Mucosa of gallbladder (tissue), 1 donor: Measurements from ENCODE around the gene WNT3. TPM values are rescaled to one million over a fixed set of nuclear protein-coding genes. Genes with fewer than 3 reads are reported as not detected.
"Not testable (repeated sequence)": the region's sequence is repeated elsewhere in the genome, so short reads cannot be mapped to it uniquely, and the experiment has no call there.

ENCODE experiments used
- DNase-seq: peaks from one replicate; pipeline ENCODE4 v3.0.0-alpha.2; 2020; ENCODE audit warnings: low spot score
- total RNA-seq: library from RNA; stranded (reverse); gene quantifications from one replicate; pipeline ENCODE4 v1.2.1, GENCODE V29; 2021
- donor health status: DM: no; HTN: no; CAD: no.

Gene WNT3, protein sequence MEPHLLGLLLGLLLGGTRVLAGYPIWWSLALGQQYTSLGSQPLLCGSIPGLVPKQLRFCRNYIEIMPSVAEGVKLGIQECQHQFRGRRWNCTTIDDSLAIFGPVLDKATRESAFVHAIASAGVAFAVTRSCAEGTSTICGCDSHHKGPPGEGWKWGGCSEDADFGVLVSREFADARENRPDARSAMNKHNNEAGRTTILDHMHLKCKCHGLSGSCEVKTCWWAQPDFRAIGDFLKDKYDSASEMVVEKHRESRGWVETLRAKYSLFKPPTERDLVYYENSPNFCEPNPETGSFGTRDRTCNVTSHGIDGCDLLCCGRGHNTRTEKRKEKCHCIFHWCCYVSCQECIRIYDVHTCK
- total RNA-seq: 0.52 TPM

DNA sequence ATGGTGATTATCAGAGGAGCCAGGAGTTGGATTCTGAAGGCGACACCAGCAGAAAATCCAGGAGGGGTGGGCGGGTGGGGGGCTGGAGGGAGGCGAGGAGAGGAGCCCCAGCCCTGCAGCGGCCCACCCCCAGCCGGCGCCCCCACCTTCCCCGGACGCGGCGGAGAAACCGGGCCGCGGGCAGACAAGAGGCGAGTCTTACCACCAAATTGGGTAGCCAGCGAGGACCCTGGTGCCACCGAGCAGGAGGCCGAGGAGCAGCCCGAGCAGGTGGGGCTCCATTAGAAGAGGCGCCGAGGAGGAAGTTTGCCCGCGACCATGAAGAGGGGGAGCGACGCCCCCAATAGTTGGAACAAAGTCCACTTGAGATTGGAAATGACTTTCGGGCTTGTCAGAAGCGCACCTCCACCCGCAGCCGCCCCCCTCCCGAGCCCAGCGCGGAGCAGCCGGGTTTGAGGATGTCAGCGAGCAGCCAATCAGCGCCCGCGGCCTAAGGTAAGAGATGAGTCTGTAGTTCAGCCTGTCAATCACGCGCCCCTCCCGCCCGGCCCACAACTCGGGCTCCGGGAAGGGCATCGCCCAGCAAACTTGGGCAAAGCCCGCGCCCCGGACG is at the start of gene WNT3:
Gene WNT3 (minus strand): TSS at position 377 of the 613 bp plus-strand sequence. CDS start 95 bp downstream, at position 282.
- no peak for DNase-seq

DNA sequence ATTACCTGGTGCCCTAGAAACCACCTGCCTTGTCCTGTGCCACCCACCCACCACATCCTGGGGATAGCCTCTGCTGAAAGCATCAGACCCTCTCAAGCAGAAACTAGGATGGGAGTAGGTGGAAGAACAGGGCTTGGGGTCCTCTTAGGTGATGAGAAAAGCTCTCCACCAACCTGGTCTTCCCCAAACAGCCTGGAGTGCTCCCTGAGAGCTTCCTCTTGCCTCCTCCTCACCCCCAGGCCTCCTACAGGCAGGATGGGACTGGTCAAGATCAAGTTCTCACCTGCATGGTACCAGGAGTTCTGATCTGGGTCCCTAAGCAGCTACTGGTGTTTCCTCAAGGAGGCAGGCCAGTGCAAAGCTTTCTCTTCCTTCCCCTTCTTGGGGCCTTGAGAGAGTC is 48.3 kb upstream of the WNT3 start:
- no peak for DNase-seq

DNA sequence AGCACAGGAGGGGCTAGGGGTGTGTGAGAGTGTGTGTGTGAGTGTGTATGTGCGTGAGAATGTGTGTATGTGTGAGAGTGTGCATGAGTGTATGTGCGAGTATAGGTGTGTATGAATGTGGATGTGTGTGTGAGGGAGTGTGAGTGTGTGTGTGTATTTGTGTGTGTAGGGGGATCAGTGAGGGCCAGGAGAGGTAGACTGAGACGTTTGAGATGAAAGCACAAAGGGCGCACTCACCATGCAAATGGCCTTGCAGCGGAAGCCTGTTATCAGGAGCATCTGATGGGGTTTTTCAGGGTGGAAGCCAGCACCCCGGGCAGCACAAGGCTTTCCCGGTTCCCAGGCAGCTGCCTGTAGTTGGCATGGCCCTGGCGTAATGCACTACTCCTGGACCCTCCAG is 47.8 kb upstream of the WNT3 start:
- DNase-seq: no peak

DNA sequence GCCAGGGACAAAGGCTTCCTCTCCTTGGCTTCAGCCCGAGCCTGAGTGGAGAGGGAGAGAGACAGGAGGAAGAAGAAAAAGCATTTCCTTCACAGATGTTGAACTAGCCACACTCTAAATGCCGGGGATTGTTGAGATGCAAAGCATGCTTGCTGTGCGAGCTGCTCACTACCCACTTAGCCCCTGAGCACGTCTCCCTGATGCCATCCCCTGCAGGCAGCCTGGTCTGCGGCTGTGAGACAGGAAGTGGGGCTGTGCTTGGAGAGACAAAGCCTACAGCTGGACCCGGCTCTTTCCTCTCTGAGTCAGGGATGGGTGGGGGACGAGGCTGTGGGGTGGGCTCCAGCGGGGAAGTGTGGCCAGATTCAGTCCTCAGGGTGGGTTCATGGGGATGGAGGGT is 46.6 kb upstream of the WNT3 start:
- no peak for DNase-seq

DNA sequence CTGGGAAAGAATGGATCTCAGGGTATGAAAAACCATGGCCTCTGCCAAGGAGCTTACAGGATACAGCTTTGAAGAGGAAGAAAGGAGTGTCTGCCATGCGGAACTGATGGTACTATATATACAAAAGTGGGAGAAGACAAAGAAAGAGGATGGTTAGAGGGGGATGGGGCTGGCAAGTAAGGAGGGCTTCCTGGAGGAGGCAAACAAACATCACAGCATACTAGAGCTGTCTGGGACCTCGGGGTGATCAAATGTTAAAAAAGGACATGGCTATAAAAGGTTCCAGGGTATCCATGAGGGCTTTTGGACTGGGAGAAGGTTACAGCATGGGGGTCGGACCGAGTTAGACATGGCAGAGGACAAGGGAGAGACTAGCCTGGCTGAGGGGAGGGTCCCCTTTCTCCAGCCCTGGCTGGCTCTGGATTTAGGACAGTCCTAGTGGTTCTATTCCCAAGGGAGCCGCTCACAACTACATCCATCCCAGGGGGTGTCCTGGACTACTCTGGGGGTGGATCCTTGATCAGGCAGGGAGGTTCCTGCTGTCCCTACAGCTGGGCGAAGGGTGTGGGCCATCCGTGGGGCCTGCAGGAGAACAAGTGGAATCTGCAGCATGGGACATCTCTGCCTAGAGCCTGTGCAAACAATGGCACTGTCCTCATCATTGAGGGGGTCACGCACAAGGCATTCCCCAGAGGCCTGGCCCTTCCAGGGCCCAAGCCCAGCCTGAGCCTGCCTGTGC is 45.1 kb upstream of the WNT3 start:
- no peak for DNase-seq

DNA sequence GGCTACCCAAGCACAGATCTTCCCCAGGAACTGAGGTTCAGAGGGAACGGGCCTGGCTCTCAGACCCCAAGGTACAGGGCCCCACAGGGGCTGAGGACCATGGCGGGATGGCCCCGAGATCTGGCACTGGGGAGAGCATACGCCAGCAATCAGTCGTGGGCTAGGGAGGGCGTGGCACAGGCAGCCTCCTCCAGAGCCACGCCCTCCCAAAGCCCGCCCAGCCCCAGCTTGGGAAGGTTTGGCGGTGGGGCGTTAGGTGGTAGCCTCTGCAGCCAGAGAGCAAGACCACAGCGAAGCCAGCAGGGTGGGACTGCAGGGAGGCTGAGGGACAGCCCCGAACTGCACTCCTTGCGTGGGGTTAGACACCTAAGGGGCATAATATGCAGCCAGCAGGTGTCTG is 44.5 kb upstream of the WNT3 start:
- DNase-seq: no peak

DNA sequence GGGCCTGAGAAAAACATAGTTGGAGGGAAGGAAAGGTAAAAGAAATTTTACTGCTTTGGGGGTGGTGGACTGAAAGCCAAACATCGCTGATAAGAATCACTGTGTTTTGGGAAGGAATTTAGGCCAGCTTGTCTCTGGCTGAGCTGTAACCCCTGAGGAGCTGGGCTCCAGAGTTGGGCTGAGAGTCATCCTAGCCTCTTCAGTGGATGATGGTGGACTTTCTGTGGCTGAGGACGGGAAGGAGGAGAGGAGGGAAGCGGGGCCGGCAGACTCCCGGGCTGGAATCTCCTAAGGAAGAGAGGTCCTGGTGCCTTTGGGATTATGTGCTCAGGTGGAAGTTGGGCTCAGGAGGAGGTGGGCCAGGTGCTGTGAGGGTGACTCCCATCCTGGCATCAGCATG is 41.5 kb upstream of the WNT3 start:
- DNase-seq: no peak

DNA sequence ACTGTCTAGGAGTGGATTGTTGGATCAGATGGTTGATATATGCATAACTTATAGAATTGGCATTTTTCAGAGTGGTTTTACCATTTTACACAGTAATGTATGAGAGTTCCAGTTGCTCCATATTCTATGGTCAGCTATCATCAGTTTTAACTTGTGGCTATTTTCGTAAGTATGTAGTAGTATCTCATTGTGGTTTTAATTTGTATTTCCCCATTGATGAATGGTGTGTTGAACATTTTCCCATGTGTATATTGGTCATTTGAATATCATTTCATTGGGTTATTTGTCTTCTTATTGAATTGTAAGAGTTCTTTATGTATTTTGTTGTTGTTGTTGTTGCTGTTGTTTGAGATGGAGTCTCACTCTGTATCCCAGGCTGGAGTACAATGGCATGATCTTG is 39.1 kb upstream of the WNT3 start:
- no peak for DNase-seq

DNA sequence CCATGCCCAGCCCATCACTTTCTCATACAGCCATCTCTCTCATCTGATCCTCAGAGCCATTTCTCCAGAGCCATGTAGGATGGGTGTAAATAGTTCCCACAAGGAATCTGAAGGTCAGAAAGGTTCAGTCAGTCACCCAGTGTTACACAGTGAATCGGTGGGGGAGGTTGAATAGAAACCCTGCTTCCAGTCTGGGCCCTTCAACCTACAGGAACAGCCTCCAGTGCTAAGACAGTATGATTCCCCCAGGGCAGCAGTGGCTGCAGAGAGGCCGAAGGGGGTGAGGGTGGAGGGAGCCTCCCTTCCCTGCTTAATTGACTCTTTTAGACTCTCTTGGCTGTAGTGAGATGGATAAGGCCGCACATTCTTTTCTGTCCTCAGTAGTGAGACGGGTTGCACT is 36.5 kb upstream of the WNT3 start:
- DNase-seq: no peak

DNA sequence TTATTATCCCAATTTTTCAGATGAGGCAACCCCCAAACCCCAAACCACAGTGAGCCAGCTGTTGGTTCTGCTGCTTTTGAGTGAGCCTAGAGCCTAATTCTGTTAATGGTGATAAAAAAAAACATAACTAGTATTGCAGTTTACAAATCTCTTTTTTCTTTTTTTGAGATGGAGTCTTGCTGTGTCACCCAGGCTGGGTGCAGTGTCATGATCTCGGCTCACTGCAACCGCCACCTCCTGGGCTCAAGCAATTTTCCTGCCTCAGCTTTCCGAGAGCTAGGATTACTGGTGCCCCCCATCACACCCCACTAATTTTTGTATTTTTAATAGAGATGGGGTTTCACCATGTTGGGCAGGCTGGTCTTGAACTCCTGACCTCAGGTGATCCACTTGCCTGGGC is 36.0 kb upstream of the WNT3 start:
- no peak for DNase-seq

DNA sequence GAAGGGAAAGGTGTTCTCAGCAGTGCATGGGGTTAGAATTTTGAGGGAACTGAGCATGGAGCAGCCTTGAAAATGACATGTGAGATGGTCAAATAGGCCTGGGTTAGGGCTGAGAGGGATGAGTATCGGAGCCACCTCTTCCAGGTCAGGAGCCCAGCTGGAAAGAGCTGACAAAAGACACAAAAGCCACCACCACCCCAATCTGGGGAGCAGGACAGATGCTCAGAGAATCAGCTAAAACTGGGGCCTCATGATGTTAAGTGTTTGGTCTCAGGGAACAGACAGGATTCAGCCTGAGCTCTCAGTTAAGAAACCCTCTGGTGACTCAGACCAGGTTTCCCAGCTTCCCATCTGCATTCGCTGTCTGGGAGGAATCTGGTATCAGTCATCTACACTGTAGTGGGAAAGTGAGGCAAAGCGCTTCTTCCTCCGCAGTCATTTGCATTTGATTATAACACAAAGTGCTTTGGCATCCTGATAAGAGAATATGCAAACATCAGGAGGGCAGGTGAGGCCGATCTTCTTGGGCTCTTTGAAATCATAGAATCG is 35.5 kb upstream of the WNT3 start:
- DNase-seq: no peak

DNA sequence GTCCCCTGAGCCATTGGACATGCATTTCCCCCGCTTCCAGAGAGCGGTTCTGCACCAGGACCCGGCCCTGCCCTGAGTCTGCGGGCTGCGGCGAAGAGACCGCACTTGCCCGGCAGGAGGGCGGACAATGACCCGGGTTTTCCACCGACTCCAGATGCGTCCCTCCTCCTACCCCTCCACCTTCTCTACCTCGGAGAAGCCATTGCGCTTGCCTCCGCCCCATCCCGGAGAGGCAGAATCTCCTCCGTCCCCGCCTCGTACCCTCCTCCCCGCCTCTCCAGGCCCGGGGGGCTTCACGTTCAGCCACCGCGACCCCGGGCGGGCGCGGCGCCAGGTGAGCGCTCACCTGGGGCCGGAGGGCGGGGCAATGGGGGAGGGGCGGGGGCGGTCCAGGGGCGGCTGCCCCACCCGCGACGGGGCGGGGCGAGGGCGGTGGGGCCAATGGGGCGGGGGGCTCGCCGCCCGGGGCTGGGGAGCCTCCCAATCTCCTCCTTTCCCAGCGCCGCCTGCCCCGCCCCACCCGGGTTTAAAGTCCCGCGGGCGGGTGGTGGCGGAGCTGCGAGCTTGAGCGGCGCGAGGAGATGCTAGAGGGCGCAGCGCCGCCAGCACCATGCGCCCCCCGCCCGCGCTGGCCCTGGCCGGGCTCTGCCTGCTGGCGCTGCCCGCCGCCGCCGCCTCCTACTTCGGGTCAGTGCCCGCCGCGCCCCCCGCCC is 32.7 kb upstream of the WNT3 start, which contains the start of gene WNT9B:
Gene WNT9B (plus strand): TSS at position 555 of the 713 bp plus-strand sequence. CDS start 56 bp downstream, at position 611.
- peak; percentile 33 for DNase-seq

DNA sequence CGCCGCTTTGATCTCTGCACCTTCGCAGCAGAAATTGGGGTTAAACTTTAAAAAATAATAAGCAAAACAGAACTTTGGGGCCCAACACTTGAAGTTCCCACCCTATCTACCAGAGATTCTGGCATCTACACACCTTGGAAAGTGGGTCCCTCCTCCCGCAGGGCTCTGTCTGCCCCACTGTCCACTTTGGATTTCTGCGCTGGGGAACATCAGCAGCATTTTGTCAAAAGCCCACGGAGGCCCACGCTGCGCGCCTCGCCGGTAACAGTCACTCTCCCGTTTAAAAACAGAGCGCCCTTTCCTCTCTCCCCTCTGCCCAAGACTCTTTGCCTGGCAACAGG is 32.2 kb upstream of the WNT3 start:
- DNase-seq: no peak

DNA sequence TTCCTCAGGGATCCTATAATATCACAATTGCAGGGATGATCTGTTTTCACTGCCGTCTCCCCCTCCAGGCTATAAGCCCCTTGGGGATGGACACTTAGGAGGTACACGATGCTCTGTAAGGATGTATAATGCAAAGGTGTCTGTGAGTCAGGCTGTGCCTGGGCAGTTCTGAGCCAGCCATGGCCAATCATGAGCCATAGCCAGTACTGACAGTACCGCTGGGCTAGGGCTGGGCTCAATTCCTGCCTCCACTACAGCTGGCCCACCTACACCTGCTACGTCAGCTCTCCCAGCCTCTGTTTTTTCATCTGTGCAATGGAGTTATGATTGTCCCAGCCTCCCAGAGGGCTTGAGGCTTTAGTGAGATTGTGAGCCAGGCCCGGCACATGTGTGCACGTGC is 30.0 kb upstream of the WNT3 start:
- DNase-seq: no peak

DNA sequence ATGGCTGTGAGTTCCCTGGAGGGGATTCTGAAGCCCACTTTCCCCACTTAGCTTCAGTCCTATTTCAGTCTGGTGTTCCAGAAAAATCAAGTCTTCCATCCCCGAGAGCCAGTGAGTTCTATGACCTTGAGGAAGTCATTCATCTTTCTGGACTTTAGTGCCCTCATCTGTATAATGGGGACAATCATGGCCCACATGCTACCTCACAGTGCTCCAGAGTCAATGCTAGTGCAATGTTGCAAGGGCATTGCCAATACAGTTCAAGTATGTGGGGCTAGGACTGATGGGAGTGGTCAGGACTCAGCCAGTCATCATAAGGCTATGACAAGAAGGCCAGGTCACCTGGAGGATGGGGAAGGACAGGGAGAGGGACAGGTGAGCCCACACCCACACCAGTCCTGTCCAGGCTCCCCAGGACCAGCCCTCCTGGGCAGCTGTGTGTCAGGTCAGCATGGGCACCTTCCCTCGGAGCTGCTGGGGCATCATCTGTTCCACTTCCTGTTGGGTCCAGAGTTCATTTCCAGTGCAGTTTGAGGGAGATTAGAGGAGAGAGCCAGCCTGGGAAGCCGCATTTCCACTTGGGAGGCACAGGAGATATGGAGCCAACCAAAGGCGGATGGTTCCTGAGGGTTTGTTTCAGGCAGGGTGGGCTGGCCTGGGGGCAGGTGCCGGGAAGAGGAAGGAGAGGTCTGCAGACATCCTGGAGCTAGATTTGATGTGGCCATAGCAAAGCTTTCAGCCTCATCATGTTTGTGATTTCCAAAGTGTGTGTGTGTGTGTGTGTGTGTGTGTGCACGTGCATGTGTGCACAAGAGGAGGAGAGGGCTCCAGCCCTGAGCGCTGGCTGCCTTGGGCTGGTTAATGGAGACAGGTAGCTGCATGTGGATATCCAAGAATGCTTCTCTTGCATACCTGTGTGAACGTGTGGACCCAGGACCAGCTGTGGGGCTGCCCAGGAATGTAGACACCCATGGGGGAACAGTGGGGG is 29.0 kb upstream of the WNT3 start:
- no peak for DNase-seq

DNA sequence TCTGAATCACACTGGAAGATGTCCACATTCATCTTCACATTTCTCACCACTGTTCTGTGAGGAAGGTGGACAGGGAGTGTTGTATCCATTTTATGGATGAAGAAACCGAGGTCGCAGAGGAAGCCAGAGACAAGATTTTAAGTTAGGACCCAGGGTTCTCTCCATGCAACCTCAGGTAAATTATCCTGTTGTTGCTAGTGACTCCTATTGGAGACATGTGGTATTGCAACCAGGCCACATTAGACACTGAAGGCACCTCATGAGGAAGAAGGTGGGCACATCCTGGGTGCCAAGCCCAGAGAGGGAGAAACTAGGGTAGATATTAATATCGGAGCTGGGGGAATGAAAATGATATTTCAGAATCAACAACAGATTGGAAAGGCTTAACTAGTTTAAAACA is 24.3 kb upstream of the WNT3 start:
- DNase-seq: no peak

DNA sequence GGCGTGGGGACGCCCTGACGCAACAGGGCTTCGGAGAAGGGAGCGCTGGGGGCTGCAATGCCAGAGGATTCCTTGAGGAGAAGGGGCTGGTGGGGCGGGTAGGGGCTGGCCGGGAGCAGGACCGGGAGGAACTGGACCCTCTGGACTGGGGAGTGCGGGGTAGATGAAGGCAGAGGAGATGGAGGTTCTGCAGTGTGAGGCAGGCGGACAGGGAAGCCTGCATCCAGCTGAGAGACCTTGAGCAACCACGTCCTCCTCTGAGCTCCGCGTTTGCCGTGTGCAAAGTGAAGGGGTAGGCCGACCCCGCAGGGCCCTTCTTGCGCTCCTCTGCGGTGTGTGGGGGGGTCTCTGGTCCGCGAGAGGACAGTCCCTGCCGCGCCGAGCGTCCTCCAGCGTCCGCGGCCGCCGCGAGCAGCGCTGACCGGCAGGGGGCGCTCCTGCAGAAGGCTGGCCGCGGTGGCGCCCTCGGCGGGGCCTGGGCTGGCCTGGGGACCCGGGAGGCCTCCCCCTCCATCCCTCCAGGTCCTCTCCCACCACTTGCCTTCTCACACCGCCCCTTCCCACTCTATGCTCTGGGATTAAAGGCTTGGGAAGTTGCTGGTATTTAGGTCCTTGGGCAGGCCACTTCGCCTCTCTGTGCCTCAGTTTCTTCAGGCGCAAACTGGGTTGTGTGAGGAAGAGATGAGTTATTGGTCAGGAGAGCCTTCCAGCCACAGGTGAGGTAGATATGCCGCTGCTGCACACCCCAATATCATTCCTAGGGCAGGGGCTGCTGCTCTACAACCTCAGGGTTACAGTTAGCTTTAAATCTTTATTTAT is 23.3 kb upstream of the WNT3 start:
- DNase-seq: no peak

DNA sequence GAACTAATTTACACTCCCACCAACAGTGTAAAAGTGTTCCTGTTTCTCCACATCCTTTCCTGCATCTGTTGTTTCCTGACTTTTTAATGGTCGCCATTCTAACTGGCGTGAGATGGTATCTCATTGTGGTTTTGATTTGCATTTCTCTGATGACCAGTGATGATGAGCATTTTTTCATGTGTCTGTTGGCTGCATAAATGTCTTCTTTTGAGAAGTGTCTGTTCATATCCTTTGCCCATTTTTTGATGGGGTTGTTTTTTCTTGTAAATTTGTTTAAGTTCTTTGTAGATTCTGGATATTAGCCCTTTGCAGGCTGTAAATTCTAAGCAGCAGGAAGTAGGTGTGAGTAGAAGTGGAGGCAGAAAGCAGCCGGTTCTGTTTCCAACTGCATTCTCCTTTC is 22.1 kb upstream of the WNT3 start:
- not testable (repeated sequence) for DNase-seq

DNA sequence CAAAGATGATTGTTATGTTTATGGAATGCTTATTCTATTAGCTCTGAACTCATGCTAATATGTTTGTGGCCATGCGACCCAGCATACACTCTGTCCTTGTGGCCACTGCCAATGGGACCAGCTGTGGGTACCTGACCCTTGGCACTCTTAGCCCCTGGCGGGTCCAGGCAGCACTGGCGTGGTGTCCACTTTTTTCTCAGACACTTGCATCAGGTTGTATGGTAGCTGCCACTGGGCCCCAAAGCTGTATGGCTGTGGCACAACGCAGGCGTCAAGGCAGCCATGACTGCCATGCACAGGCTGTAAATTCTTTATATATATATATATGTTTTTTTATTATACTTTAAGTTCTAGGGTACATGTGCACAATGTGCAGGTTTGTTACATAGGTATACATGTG is 20.7 kb upstream of the WNT3 start:
- DNase-seq: no peak

DNA sequence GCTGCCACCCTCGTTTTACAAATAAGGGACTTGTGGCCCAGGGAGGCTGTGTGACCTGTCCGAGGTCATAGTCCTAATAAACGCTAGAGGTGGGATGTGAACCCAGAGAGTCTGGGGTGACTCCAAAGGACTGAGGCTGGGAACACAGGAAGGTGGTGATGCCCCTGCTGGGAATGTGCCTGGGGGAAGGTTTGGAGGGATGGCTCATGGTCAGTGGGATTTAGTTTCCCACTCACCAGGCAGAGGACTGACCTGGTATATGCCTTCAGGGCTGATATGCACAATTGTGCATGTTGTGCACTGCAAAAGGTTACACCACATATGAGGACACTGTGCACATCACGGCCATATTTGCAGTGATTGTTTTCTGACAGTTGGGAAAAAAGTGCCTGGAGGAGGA is 19.0 kb upstream of the WNT3 start:
- DNase-seq: no peak
